ENCODE measurements around the gene LNX1.

DNA sequence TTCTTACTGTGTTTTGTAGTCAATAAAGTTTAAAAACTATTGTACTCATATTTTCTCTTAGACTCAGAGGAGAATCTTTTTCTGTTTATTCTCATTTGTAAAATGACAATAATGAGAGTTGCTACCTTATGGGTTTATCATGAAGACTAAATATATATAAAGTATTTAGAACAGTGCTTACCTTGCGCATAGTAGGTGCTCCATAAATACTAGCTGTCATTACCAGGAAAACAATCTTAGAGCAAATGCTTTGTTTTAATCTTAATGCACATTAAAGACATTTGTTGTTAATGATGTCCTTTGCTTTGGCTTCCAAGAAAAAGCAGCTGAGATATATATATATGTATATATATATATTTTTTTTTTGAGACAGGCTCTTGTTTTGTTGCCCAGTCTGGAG lies 168.9 kb downstream of the LNX1 start:
- TF ChIP-seq, protein P1, sequence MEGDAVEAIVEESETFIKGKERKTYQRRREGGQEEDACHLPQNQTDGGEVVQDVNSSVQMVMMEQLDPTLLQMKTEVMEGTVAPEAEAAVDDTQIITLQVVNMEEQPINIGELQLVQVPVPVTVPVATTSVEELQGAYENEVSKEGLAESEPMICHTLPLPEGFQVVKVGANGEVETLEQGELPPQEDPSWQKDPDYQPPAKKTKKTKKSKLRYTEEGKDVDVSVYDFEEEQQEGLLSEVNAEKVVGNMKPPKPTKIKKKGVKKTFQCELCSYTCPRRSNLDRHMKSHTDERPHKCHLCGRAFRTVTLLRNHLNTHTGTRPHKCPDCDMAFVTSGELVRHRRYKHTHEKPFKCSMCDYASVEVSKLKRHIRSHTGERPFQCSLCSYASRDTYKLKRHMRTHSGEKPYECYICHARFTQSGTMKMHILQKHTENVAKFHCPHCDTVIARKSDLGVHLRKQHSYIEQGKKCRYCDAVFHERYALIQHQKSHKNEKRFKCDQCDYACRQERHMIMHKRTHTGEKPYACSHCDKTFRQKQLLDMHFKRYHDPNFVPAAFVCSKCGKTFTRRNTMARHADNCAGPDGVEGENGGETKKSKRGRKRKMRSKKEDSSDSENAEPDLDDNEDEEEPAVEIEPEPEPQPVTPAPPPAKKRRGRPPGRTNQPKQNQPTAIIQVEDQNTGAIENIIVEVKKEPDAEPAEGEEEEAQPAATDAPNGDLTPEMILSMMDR (IDR thresholded peaks at IDR 0.05) = no peak
- TF ChIP-seq POLR2A (IDR thresholded peaks at IDR 0.05) (no peak), EP300 (IDR thresholded peaks at IDR 0.05) (no peak)

All from tibial nerve (tissue), 4 donors.